NCI-H526 treated with DMSO at 0.1 percent for 48 hours (cell line): ENCODE data around the gene TFR2.
"Not testable (repeated sequence)": the region's sequence is repeated elsewhere in the genome, so short reads cannot be mapped to it uniquely, and the experiment has no call there.

Source experiments
- DNase-seq: peaks from one replicate; lab custom pipeline; 2025; lab: John Stamatoyannopoulos, UW

TFR2 gene

DNA sequence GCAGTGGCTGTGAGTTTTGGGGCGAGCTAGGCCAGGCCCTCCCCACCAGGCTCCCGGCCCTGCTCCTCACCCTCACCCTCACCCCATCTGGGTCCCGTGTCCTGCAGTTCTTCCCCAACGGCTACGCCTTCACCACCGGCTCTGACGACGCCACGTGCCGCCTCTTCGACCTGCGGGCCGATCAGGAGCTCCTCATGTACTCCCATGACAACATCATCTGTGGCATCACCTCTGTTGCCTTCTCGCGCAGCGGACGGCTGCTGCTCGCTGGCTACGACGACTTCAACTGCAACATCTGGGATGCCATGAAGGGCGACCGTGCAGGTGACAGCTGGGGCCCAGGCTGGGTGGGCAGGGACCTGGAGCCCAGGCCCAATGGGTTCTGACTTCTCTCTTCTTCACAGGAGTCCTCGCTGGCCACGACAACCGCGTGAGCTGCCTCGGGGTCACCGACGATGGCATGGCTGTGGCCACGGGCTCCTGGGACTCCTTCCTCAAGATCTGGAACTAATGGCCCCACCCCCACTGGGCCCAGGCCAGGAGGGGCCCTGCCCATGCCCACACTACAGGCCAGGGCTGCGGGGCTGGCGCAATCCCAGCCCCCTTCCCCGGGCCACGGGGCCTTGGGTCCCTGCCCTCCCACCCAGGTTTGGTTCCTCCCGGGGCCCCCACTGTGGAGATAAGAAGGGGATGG lies 37.1 kb upstream of the TFR2 start:
- no peak for DNase-seq

DNA sequence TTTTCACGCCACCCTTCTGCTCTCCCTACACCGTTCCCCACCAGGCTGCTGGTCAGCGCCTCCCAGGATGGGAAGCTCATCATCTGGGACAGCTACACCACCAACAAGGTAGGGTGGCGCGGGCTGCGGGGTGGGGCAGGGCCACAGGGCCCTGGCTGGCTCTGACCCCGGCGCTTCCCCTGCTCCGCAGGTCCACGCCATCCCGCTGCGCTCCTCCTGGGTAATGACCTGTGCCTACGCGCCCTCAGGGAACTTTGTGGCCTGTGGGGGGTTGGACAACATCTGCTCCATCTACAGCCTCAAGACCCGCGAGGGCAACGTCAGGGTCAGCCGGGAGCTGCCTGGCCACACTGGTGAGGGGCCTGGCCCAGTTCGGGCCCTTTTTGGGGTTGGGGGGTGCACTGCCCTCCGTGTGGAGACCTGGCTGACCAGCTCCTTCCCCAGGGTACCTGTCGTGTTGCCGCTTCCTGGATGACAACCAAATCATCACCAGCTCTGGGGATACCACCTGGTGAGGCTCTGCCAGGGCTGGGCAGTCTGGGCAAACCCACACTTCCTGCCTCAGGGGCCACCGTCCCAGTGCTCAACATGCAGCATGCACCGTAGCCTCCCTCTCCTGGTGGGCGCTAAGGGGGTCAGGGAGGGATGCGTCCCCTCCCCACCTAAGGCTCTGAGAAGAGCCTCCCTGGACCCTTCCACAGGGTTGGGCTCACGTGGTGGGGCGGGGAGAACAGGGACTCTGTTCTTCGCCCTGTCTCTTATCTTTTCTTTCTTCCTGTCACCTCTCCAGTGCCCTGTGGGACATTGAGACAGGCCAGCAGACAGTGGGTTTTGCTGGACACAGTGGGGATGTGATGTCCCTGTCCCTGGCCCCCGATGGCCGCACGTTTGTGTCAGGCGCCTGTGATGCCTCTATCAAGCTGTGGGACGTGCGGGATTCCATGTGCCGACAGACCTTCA lies 36.2 kb upstream of the TFR2 start:
- DNase-seq = no peak

DNA sequence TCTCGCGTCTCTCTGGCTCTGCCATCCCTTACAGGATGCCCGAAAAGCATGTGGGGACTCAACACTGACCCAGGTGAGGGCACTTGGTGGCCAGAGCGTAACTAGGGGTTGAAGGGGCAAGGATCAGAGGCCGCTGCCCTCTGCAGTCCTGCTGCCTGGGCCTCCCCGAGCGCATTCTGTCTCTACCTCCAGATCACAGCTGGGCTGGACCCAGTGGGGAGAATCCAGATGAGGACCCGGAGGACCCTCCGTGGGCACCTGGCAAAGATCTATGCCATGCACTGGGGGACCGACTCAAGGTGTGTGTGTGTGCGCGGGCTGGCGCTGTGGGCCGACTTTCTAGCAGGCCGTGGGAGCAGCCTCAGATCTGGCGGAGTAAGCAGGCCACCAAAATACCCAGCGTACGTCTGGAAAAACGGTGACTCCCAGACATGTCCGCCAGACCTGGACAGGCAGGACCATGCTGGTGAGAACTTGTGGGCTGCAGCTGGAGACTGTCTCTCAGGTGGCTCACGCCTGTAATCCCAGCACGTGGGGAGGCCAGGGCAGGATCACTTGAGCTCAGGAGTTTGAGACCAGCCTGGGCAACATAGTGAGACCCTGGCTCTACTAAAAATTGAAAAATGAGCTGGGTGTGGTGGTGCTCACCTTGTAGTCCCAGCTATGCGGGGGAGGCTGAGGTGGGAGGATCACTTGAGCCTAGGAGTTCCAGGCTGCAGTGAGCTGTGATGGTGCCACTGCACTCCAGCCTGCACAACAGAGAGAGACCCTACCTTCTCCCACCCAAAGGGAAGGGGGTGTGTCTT lies 35.4 kb upstream of the TFR2 start:
- DNase-seq = no peak

DNA sequence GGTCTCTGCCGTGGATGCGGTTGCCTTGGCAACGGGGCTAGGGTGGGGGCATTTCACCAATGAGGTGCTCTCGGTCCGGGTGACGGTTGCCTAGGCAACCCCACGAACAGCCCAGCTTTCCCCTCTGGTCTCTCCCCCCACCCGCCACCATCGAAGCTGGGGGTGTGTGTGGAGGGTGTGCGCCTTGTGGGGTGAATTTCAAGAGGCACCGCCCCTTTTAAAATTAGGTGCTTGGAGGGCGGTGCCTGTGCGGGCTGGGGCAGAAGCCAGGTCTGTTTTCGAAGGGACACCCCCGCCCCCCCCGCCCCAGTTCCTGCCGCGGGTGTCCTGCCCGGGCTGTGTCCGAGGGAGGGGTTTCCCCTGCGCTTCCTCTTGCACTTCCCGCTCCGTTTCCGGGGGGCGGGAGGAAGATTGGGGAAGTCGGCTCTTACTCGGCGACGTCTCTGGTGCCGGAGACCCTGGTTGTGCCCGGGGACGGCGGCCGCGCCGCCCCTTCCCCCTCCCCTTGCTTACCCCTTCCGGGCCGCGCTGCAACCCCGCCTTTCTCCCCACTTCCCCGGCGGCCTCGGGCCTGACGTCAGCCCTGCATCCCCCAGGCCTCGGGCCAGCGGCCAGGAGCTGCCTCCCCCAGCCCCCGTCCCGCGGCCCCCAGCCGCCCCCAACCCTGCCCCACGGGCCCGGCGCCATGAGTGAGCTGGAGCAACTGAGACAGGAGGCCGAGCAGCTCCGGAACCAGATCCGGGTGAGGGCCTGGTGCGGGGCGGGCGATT lies 34.4 kb upstream of the TFR2 start:
- DNase-seq = peak; percentile 43

DNA sequence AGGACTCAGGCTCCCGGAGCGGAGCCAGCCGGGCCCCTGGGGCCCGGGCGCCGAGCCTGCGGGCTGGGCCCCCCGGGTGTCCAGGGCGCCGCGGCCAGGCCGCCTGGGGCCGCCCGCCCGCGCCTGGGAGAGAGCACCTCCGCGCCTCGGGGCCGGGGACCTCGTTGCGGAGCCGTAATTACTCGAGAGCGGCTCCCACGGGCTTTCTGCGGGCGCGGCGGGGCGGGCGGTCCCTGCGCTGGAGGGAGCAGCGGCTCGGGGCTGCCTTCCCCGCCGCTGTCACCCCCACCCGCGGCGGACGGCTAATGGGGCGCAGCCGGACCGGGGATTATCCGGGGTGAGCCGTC lies 33.7 kb upstream of the TFR2 start:
- peak; percentile 52 for DNase-seq

DNA sequence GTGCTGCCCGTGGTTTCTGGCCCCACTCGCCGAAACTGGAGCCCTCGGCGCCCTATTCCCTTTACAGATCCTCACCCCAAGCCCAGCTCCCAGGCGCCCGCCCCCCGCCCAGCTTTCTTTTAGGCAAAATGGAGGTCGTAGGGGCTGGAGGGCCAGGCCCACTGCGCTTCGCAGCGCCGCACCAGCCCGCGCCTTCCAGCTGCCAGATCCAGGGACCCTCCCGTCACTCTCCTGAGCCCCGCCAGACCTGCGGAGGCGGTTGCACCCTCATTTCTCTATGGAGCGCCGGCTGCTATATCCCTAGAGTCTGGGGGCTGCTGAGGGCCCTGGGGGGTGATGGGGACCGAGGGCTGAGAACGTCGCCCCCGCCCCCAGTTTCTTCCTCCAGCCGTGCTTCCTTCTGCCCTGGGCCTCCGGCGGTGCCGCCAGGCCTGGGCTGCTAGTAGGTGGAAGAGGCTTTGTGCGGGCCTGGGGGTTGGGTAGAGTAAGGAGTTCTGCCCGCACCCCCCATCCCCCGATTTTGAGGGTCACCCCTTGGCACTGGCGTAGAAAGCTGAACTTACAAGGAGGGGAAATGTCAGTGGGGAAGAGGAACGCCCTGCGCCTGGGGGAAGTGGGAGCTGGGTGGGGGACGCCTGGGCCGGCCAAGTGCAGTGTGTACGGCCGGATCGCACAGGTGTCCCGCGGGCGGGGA lies 33.2 kb upstream of the TFR2 start:
- no peak for DNase-seq

DNA sequence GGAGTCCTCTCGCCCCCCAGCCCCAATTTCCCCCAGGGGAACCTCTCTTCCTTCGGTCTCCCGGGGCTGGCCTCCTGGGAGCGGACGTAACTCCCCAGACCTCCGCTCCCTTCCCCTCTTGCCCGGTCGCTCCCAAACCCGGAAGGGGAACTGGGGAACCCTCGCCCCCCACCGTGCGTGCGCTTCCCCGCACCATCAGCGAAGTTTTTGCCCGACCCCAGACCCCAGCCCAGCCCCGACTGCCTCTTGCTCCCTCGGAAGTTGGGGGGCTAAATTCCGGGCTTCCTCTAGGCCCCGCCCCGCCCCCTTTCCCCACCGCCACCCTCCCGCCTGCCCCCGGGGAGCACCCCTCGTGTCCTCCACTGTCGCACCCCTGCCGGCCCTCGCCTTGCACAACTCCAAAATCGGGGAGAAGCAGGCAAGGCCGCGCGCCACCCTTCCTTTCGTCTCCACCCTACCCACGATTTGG lies 32.6 kb upstream of the TFR2 start:
- DNase-seq = no peak

DNA sequence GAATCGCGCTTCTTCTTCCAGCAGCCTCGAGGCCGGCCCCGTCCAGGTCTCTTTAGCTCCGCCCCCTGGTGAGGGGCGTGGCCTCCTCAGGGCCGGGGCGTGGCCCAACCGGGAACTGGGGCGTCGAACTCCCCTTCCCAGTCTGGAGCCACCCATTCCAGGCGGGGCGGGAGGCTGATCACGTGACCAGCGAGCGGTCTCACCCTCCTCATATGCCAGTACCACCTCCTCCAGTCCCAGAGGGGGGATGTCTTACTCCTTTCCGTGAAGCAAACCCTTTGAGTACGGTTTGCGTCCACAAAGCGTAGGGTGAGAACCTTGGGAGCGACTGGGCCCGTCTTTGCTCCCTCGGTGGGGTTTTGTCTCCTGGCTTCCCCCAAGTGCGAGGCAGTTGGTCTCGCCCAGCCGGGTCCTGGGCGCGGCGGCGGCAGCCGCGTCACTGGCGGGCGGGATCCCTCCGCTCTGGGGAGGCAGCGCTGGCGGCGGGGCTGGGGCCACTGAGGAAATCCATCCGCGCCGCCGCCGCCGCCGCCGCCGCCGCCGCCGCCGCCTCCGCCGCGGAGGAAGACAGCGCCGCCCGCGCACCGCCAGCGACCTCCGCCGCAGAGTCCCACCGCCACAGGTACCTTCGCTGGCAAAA lies 32.1 kb upstream of the TFR2 start, which contains the start of gene GNB2:
GNB2 (plus strand) TSS at position 439 of the 640 bp plus-strand sequence. CDS start 2,526 bp downstream, outside the sequence.
- DNase-seq = peak; percentile 97

DNA sequence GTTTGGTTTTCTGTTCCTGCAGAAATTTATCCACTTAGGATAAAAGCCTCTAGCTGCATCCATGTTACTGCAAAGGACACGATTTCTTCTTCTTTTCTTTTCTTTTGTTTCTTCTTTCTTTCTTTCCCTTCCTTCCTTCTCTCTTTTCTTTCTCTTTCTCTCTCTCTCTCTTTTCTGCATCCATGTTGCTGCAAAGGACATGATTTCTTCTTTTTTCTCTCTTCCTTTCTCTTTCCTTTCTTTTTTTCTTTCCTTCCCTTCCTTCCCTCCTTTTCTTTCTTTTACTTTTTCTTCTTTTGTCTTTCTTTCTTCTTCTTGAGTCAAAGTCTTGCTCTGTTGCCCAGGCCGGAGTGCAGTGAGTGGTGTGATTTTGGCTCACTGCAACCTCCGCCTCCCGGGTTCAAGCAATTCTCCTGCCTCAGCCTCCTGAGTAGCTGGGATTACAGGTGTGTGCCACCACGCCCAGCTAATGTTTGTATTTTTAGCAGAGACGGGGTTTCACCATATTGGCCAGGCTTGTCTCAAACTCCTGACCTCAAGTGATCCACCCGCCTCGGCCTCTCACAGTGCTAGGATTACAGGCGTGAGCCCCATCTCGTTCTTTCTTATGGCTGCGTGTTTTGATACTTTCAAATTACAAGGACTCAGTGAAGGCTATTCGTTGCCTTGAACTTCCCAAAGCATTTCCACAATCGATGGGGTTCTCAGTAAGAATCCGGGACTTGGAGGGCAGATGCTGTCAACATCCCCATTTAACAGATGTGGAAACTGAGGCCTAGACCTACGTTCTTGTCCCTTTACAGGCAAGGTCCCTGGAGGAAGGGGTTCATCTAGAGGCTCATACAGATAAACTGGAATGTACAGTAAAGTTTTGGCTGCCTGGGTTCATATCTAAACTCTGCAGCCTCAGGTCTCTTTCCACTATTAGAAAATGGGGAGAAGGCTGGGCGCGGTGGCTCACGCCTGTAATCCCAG lies 30.3 kb upstream of the TFR2 start:
- no peak for DNase-seq

DNA sequence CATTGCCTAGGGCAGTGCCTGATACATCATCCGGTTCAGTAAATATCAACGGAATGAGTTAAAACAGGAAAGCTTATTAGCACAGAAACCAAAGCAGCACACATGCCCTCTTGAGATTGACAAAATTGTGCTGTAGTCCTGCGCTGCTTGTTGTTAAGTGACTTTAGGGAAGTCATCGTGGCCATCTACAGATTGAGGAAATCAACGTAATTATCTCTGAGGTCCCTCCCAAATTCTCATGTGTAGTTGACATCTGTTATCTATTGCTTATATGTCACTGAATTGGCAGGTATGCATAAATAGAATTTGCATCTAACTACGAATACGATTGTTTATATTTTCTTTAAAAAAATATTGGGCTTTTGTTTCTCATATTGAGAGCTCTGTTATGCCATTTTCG lies 28.7 kb upstream of the TFR2 start:
- no peak for DNase-seq

DNA sequence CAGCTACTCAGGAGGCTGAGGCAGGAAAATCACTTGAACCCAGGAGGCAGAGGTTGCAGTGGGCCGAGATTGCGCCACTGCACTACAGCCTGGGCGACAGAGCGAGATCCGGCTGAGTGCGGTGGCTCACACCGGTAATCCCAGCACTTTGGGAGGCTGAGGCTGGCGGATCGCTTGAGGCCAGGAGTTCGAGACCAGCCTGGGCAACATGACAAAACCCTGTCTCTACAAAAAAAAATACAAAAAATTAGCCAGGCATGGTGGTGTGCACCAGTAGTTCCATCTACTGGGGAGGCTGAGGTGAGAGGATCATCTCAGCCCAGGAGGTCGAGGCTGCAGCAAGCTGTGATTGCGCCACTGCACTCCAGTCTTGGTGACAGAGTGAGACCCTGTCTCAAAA lies 27.8 kb upstream of the TFR2 start:
- not testable (repeated sequence) for DNase-seq

DNA sequence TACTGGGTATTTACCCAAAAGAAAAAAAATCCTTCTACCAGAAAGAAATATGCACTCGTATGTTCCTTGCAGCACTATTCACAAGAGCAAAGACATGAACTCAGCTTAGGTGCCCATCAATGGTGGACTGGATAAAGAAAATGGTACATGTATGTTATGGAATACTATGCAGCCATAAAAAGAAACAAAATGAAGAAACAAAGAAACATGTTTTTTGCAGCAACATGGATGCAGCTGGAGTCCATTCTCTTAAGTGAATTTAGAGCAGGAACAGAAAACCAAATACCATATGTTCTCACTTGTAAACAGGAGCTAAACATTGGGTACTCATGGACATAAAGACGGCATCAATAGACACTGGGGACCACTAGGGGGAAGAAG lies 26.7 kb upstream of the TFR2 start:
- DNase-seq = no peak

DNA sequence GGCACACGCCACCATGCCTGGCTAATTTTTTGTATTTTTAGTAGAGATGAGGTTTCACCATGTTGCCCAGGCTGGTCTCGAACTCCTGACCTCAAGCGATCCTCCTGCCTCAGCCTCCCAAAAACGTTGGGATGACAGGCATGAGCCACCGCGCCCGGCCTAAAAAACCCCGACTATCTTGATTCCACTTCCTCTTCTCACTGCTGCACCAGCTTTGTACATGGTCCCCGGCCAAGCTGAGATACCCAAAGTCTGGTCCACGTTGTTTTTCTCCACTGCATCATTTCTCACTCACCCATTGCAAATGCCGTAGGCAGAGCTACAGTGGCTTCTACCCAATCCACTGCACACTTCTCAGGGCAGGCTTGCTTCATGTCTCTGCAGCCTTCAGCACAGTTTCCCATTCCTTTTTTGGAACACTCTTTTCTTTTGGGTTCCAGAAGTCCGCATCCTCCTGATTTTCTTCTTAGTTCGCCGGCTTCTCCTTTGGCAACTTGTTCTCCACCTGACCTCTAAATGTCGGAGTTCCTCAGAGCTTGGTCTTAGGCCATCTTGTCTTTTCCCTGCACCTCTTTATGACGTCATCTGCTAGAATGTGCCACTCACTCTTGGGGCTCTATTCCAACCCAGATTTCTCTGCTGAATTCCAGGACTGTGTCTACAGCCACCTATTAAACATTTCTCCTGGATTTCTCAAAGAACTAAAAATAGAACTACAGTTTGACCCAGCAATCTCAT lies 26.1 kb upstream of the TFR2 start:
- no peak for DNase-seq

DNA sequence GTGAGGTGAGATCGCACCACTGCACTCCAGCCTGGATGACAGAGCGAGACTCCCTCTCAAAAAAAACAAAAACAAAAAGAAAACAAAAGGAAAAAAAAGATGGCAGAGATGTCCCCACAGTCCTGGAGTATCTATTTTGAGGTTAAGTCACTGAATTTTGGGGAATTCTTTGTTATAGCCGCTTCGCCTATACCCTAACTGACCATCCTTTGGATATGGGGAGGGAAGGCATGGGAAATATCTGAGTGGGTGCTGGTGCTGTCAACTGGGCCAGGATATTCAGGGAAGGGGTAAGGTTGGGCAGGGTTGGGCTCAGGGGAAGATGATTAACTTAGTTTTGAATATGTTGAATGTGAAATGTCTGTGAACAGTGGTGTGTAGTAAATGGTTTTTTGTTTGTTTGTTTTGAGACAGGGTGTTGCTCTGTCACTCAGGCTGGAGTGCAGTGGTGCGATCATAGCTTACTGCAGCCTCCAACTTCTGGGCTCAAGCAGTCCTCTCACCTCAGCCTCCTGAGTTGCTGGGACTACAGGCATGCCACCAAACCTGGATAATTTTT lies 23.9 kb upstream of the TFR2 start:
- no peak for DNase-seq

DNA sequence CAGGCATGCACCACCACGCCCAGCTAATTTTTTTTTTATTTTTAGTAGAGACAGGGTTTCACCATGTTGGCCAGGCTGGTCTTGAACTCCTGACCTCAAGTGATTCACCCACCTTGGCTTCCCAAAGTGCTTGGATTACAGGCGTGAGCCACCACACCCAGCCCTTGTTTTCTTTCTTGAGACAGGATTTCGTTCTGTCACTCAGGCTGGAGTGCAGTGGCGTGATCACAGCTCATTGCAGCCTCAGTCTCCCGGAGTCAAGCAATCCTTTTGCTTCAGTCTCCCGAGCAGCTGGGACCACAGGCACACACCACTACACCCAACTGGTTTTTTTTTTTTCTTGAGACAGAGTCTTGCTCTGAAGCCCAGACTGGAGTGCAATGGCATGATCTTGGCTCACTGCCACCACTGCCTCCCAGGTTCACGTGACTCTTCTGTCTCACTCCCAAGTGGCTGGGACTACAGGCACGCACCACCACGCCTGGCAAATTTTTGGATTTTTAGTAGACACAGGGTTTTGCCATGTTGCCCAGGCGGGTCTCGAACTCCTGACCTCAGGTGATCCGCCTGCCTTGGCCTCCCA lies 20.9 kb upstream of the TFR2 start:
- not testable (repeated sequence) for DNase-seq

DNA sequence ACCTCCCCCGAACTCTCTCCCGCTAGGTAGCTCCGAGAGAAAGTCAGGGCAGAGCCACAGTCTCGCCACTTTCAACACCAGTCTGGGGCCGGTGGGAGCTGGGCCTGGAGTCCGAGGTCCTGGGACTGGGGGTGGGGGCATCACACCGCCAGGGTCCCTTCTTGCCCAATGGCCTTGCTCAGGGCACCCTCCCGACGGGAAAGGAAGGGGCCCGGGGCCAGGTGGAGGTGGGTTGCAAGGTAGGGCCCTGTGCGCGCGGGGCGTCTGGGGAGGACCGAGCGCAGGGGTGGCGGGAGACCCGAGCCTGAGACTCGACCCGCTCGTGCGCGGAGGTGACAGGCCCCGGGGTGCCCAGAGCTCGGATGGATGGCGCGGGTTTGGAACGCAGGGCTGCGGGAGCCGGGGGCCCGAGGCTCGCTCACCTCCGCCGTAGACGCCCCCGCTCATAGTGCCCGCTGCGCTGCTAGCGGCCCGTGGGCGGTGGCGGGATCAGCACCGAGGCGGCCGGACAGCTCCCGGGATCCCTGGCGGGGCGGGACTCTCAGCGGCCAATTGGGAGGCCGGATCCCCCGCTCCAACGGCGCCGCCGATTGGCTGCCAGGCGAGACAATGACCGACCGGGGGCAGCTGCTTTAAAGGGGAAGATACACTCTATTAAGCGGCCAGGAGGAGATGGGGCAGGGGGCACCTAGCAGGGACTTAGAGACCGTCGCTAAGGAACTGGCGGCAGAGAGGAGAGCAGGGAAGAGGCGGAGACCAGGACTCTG lies 14.7 kb upstream of the TFR2 start, which contains the start of gene ACTL6B:
ACTL6B (minus strand) TSS at position 541 of the 767 bp plus-strand sequence; CDS start at position 447, 94 bp downstream.
- DNase-seq = peak; percentile 81
